HEK293 (cell line): ENCODE measurements around the gene ALDOA.
A peak's percentile ranks its signal among the peaks of the same experiment; 100 is the strongest.

Source experiments
- EGR2 ChIP-seq: fragments of 450-650 bp; formaldehyde crosslinking; IDR thresholded peaks from 2 replicates; pipeline ENCODE4 v1.5.1; 2016; ENCODE audit warnings: low read depth, missing biosample characterization, missing genetic modification characterization
- HOXD13 ChIP-seq: sonication (generic); formaldehyde crosslinking; IDR thresholded peaks from 2 replicates; pipeline ENCODE4 v1.8.0; 2022; ENCODE audit warnings: missing genetic modification reagents, borderline replicate concordance
- KLF9 ChIP-seq: fragments of 450-650 bp; formaldehyde crosslinking; IDR thresholded peaks from 2 replicates; pipeline ENCODE4 v1.5.1; 2016; ENCODE audit warnings: missing biosample characterization, missing genetic modification characterization, low read depth
- SETDB1 ChIP-seq: IDR thresholded peaks from one replicate; pipeline ENCODE4 v1.6.1; 2017; ENCODE audit warnings: mild to moderate bottlenecking, low read length, moderate library complexity, mixed read lengths; ENCODE audit not compliant: insufficient read length
- YY1 ChIP-seq: fragments of 450-650 bp; formaldehyde crosslinking; IDR thresholded peaks from 2 replicates; pipeline ENCODE4 v1.5.1; 2018; ENCODE audit warnings: missing biosample characterization, missing genetic modification characterization
- ZBTB48 ChIP-seq: fragments of 450-650 bp; formaldehyde crosslinking; IDR thresholded peaks from 2 replicates; pipeline ENCODE4 v1.5.1; 2016; ENCODE audit warnings: missing biosample characterization, missing genetic modification characterization
- ZBTB8A ChIP-seq: fragments of 450-650 bp; formaldehyde crosslinking; IDR thresholded peaks from 2 replicates; pipeline ENCODE4 v1.5.1; 2016; ENCODE audit warnings: missing biosample characterization, missing genetic modification characterization
- ZEB2 ChIP-seq: fragments of 450-650 bp; formaldehyde crosslinking; IDR thresholded peaks from 2 replicates; pipeline ENCODE4 v1.5.1; 2016; ENCODE audit warnings: missing biosample characterization, missing genetic modification characterization
- ZNF2 ChIP-seq: fragments of 450-650 bp; formaldehyde crosslinking; IDR thresholded peaks from 2 replicates; pipeline ENCODE4 v1.5.1; 2016; ENCODE audit warnings: missing biosample characterization, missing genetic modification characterization
- ZNF248 ChIP-seq: fragments of 450-650 bp; formaldehyde crosslinking; IDR thresholded peaks from 2 replicates; pipeline ENCODE4 v1.5.1; 2017; ENCODE audit warnings: missing biosample characterization, missing genetic modification characterization
- ZNF324 ChIP-seq: fragments of 450-650 bp; formaldehyde crosslinking; IDR thresholded peaks from 2 replicates; pipeline ENCODE4 v1.5.1; 2016; ENCODE audit warnings: missing biosample characterization, missing genetic modification characterization
- ZNF335 ChIP-seq: fragments of 450-650 bp; formaldehyde crosslinking; conservative IDR thresholded peaks from 2 replicates; pipeline ENCODE4 v1.5.1; 2016; ENCODE audit warnings: missing biosample characterization, missing genetic modification characterization
- ZNF623 ChIP-seq: fragments of 450-650 bp; formaldehyde crosslinking; IDR thresholded peaks from 2 replicates; pipeline ENCODE4 v1.5.1; 2016; ENCODE audit warnings: missing biosample characterization, missing genetic modification characterization
- ZNF830 ChIP-seq: fragments of 450-650 bp; IDR thresholded peaks from 2 replicates; pipeline ENCODE4 v1.5.0; 2018; ENCODE audit warnings: missing biosample characterization, missing genetic modification characterization, low read depth, mild to moderate bottlenecking, moderate library complexity
- ZSCAN30 ChIP-seq: fragments of 450-650 bp; IDR thresholded peaks from 2 replicates; pipeline ENCODE4 v1.5.1; 2018; ENCODE audit warnings: missing biosample characterization, mild to moderate bottlenecking, missing genetic modification characterization, moderate library complexity
- ZXDB ChIP-seq: fragments of 450-650 bp; formaldehyde crosslinking; IDR thresholded peaks from 2 replicates; pipeline ENCODE4 v1.5.1; 2016; ENCODE audit warnings: missing biosample characterization, missing genetic modification characterization
- TF ChIP-seq, protein P1 (sequence below): fragments of 450-650 bp; formaldehyde crosslinking; IDR thresholded peaks from 2 replicates; pipeline ENCODE4 v1.5.1; 2016; ENCODE audit warnings: missing biosample characterization, missing genetic modification characterization
- TF ChIP-seq, protein P2 (sequence below): fragments of 450-650 bp; formaldehyde crosslinking; IDR thresholded peaks from 2 replicates; pipeline ENCODE4 v1.5.1; 2016; ENCODE audit warnings: missing biosample characterization, missing genetic modification characterization
- TF ChIP-seq, protein P3 (sequence below): fragments of 450-650 bp; formaldehyde crosslinking; IDR thresholded peaks from 2 replicates; pipeline ENCODE4 v1.5.1; 2016; ENCODE audit warnings: missing biosample characterization, missing genetic modification characterization
- TF ChIP-seq, protein P4 (sequence below): fragments of 450-650 bp; formaldehyde crosslinking; IDR thresholded peaks from 2 replicates; pipeline ENCODE4 v1.5.1; 2017; ENCODE audit warnings: missing biosample characterization, missing genetic modification characterization
- TF ChIP-seq, protein P5 (sequence below): fragments of 450-650 bp; formaldehyde crosslinking; IDR thresholded peaks from 2 replicates; pipeline ENCODE4 v1.5.1; 2016; ENCODE audit warnings: missing biosample characterization, missing genetic modification characterization
- TF ChIP-seq, protein P6 (sequence below): fragments of 450-650 bp; formaldehyde crosslinking; IDR thresholded peaks from 2 replicates; pipeline ENCODE4 v1.5.1; 2016; ENCODE audit warnings: missing biosample characterization, missing genetic modification characterization, borderline replicate concordance
- TF ChIP-seq, protein P7 (sequence below): fragments of 450-650 bp; formaldehyde crosslinking; IDR thresholded peaks from 2 replicates; pipeline ENCODE4; 2016; ENCODE audit warnings: missing biosample characterization, missing genetic modification characterization
- TF ChIP-seq, protein P8 (sequence below): fragments of 450-650 bp; formaldehyde crosslinking; IDR thresholded peaks from 2 replicates; pipeline ENCODE4 v1.5.1; 2016; ENCODE audit warnings: missing biosample characterization, missing genetic modification characterization

ALDOA gene

DNA sequence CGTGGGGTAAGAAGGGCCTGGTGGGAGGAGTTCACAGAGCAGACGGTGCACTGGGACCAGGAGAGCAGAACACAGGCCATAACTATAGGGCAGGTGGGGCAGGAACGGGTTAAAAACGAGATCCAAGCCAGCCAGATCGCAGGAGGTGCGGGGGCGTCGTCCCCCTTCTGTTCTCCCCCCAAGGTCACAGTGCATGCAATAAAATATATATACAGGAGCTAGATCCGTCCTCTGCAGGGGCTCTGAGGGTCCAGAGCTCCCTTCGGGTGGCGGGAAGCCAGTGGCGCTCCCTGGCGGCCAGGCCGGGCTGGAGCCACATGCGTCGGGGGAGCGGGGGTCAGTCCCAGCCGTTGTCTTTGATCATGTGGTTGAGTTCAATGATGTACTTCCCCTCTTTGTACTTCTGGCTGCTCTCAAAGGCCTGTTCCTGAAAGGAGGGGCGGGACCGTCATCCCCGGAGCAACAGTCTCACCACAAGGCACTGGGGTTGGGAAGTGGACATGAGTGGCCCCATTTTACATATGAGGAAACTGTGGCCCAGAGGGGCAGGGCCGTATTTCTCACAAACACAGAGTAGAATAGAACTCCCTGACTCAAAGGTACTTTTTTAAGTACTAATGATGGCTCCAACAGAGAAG is 26.9 kb downstream of the ALDOA start (continued):
- TF ChIP-seq SETDB1 (no peak), ZXDB (tag by site-specific recombination) (peak; percentile 89), KLF9 (peak; percentile 46; the same call in 1 of the 2 replicates), ZNF623 (tag by site-specific recombination) (peak; percentile 90), ZNF830 (tag by site-specific recombination) (no peak), YY1 (peak; percentile 50), ZBTB48 (tag by site-specific recombination) (peak; percentile 47), ZSCAN30 (tag by site-specific recombination) (peak; percentile 30), ZNF335 (tag by site-specific recombination) (peak; percentile 61), ZNF2 (tag by site-specific recombination) (peak; percentile 38; the same call in 1 of the 2 replicates), ZBTB8A (peak; percentile 56), ZNF248 (tag by site-specific recombination) (no peak), EGR2 (tag by site-specific recombination) (peak; percentile 72; the same call in 1 of the 2 replicates), ZNF324 (tag by site-specific recombination) (peak; percentile 19; the same call in 1 of the 2 replicates), HOXD13 (CRISPR knock-in tag) (no peak), ZEB2 (tag by site-specific recombination) (0 out of 2 replicates have a peak, but pooled peaks have one; percentile 77)
- TF ChIP-seq, protein P1, sequence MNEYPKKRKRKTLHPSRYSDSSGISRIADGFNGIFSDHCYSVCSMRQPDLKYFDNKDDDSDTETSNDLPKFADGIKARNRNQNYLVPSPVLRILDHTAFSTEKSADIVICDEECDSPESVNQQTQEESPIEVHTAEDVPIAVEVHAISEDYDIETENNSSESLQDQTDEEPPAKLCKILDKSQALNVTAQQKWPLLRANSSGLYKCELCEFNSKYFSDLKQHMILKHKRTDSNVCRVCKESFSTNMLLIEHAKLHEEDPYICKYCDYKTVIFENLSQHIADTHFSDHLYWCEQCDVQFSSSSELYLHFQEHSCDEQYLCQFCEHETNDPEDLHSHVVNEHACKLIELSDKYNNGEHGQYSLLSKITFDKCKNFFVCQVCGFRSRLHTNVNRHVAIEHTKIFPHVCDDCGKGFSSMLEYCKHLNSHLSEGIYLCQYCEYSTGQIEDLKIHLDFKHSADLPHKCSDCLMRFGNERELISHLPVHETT (tag by site-specific recombination): 0 out of 2 replicates have a peak, but pooled peaks have one; percentile 17
- TF ChIP-seq, protein P2, sequence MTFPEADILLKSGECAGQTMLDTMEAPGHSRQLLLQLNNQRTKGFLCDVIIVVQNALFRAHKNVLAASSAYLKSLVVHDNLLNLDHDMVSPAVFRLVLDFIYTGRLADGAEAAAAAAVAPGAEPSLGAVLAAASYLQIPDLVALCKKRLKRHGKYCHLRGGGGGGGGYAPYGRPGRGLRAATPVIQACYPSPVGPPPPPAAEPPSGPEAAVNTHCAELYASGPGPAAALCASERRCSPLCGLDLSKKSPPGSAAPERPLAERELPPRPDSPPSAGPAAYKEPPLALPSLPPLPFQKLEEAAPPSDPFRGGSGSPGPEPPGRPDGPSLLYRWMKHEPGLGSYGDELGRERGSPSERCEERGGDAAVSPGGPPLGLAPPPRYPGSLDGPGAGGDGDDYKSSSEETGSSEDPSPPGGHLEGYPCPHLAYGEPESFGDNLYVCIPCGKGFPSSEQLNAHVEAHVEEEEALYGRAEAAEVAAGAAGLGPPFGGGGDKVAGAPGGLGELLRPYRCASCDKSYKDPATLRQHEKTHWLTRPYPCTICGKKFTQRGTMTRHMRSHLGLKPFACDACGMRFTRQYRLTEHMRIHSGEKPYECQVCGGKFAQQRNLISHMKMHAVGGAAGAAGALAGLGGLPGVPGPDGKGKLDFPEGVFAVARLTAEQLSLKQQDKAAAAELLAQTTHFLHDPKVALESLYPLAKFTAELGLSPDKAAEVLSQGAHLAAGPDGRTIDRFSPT (tag by site-specific recombination): 0 out of 2 replicates have a peak, but pooled peaks have one; percentile 3
- TF ChIP-seq, protein P3, sequence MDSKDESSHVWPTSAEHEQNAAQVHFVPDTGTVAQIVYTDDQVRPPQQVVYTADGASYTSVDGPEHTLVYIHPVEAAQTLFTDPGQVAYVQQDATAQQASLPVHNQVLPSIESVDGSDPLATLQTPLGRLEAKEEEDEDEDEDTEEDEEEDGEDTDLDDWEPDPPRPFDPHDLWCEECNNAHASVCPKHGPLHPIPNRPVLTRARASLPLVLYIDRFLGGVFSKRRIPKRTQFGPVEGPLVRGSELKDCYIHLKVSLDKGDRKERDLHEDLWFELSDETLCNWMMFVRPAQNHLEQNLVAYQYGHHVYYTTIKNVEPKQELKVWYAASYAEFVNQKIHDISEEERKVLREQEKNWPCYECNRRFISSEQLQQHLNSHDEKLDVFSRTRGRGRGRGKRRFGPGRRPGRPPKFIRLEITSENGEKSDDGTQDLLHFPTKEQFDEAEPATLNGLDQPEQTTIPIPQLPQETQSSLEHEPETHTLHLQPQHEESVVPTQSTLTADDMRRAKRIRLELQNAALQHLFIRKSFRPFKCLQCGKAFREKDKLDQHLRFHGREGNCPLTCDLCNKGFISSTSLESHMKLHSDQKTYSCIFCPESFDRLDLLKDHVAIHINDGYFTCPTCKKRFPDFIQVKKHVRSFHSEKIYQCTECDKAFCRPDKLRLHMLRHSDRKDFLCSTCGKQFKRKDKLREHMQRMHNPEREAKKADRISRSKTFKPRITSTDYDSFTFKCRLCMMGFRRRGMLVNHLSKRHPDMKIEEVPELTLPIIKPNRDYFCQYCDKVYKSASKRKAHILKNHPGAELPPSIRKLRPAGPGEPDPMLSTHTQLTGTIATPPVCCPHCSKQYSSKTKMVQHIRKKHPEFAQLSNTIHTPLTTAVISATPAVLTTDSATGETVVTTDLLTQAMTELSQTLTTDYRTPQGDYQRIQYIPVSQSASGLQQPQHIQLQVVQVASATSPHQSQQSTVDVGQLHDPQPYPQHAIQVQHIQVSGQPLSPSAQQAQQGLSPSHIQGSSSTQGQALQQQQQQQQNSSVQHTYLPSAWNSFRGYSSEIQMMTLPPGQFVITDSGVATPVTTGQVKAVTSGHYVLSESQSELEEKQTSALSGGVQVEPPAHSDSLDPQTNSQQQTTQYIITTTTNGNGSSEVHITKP (tag by site-specific recombination): peak; percentile 87
- TF ChIP-seq, protein P4, sequence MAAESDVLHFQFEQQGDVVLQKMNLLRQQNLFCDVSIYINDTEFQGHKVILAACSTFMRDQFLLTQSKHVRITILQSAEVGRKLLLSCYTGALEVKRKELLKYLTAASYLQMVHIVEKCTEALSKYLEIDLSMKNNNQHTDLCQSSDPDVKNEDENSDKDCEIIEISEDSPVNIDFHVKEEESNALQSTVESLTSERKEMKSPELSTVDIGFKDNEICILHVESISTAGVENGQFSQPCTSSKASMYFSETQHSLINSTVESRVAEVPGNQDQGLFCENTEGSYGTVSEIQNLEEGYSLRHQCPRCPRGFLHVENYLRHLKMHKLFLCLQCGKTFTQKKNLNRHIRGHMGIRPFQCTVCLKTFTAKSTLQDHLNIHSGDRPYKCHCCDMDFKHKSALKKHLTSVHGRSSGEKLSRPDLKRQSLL: 0 out of 2 replicates have a peak, but pooled peaks have one; percentile 12
- TF ChIP-seq, protein P5, sequence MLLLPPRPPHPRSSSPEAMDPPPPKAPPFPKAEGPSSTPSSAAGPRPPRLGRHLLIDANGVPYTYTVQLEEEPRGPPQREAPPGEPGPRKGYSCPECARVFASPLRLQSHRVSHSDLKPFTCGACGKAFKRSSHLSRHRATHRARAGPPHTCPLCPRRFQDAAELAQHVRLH (tag by site-specific recombination): peak; percentile 40; the same call in 1 of the 2 replicates
- TF ChIP-seq, protein P6, sequence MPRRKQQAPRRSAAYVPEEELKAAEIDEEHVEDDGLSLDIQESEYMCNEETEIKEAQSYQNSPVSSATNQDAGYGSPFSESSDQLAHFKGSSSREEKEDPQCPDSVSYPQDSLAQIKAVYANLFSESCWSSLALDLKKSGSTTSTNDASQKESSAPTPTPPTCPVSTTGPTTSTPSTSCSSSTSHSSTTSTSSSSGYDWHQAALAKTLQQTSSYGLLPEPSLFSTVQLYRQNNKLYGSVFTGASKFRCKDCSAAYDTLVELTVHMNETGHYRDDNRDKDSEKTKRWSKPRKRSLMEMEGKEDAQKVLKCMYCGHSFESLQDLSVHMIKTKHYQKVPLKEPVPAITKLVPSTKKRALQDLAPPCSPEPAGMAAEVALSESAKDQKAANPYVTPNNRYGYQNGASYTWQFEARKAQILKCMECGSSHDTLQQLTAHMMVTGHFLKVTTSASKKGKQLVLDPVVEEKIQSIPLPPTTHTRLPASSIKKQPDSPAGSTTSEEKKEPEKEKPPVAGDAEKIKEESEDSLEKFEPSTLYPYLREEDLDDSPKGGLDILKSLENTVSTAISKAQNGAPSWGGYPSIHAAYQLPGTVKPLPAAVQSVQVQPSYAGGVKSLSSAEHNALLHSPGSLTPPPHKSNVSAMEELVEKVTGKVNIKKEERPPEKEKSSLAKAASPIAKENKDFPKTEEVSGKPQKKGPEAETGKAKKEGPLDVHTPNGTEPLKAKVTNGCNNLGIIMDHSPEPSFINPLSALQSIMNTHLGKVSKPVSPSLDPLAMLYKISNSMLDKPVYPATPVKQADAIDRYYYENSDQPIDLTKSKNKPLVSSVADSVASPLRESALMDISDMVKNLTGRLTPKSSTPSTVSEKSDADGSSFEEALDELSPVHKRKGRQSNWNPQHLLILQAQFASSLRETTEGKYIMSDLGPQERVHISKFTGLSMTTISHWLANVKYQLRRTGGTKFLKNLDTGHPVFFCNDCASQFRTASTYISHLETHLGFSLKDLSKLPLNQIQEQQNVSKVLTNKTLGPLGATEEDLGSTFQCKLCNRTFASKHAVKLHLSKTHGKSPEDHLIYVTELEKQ (tag by site-specific recombination): 0 out of 2 replicates have a peak, but pooled peaks have one; percentile 28
- TF ChIP-seq, protein P7, sequence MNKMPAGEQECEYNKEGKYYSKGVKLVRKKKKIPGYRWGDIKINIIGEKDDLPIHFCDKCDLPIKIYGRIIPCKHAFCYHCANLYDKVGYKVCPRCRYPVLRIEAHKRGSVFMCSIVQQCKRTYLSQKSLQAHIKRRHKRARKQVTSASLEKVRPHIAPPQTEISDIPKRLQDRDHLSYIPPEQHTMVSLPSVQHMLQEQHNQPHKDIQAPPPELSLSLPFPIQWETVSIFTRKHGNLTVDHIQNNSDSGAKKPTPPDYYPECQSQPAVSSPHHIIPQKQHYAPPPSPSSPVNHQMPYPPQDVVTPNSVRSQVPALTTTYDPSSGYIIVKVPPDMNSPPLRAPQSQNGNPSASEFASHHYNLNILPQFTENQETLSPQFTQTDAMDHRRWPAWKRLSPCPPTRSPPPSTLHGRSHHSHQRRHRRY (tag by site-specific recombination): peak; percentile 28; the same call in 1 of the 2 replicates
- TF ChIP-seq, protein P8, sequence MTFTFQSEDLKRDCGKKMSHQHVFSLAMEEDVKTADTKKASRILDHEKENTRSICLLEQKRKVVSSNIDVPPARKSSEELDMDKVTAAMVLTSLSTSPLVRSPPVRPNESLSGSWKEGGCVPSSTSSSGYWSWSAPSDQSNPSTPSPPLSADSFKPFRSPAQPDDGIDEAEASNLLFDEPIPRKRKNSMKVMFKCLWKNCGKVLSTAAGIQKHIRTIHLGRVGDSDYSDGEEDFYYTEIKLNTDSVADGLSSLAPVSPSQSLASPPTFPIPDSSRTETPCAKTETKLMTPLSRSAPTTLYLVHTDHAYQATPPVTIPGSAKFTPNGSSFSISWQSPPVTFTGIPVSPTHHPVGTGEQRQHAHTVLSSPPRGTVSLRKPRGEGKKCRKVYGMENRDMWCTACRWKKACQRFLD (tag by site-specific recombination): no peak
